OCI-LY7 (cell line): Measurements from ENCODE around the gene HERC3.

Source experiments
- EZH2phosphoT487 ChIP-seq: fragments of 200-600 bp; sonication (generic); IDR thresholded peaks from 2 replicates; pipeline ENCODE4 v1.6.1; 2018; ENCODE audit warnings: low read depth, borderline replicate concordance, mild to moderate bottlenecking, mixed run types, antibody characterized with exemption, low read length, moderate library complexity, mixed read lengths
- TF ChIP-seq, protein P1 (sequence below): fragments of 200-600 bp; sonication (generic); conservative IDR thresholded peaks from 2 replicates; pipeline ENCODE4 v1.5.1; 2014; ENCODE audit warnings: mild to moderate bottlenecking, antibody characterized with exemption, low read length, moderate library complexity, mixed read lengths

DNA sequence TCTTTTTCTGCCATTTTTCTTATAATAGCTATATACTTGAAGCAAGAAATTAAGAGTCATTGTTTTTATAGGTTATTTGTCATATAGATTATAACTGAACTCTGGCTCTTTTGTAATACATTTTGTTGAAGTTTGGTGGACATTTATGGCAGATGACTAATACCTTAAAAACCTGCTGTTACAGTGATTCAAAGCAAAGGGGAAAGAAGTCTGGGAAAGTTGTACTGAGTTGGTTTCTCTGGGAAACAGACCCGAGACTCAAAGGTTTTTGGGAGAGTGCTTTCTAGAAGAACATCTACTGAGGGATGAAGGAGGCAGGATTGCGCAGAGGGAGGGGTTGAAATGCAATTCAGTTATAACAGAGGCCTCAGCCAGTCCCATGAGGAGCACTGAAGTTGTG, 69.5 kb downstream of the HERC3 start:
- TF ChIP-seq, protein P1, sequence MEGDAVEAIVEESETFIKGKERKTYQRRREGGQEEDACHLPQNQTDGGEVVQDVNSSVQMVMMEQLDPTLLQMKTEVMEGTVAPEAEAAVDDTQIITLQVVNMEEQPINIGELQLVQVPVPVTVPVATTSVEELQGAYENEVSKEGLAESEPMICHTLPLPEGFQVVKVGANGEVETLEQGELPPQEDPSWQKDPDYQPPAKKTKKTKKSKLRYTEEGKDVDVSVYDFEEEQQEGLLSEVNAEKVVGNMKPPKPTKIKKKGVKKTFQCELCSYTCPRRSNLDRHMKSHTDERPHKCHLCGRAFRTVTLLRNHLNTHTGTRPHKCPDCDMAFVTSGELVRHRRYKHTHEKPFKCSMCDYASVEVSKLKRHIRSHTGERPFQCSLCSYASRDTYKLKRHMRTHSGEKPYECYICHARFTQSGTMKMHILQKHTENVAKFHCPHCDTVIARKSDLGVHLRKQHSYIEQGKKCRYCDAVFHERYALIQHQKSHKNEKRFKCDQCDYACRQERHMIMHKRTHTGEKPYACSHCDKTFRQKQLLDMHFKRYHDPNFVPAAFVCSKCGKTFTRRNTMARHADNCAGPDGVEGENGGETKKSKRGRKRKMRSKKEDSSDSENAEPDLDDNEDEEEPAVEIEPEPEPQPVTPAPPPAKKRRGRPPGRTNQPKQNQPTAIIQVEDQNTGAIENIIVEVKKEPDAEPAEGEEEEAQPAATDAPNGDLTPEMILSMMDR = no peak
- no peak for TF ChIP-seq EZH2phosphoT487
